SK-N-SH treated with all-trans-retinoic acid at 6 μM for 48 hours (cell line): ENCODE data around the gene DNM1.
A peak's percentile ranks its signal among the peaks of the same experiment; 100 is the strongest.

Experiments used
- ATAC-seq: fragments of 200-7000 bp; cut with Tn5 transposase; 3 replicates; pipeline ENCODE4 v1.9.1; 2020; ENCODE audit warnings: mild to moderate bottlenecking, moderate library complexity
- ARNTL ChIP-seq: fragments of 450-650 bp; formaldehyde crosslinking; IDR thresholded peaks from 2 replicates; pipeline ENCODE4 v1.5.0; 2020; ENCODE audit warnings: low read depth, mild to moderate bottlenecking, moderate library complexity, borderline replicate concordance
- BACH2 ChIP-seq: fragments of 250-450 bp; sonication (Bioruptor Pico); IDR thresholded peaks from 2 replicates; pipeline ENCODE4 v1.9.0; 2021; ENCODE audit warnings: mild to moderate bottlenecking, borderline replicate concordance
- CSDC2 ChIP-seq: fragments of 250-450 bp; sonication (Bioruptor Pico); IDR thresholded peaks from 2 replicates; pipeline ENCODE4 v1.5.0; 2020; ENCODE audit warnings: mild to moderate bottlenecking, moderate library complexity
- GLIS3 ChIP-seq: fragments of 250-450 bp; sonication (Bioruptor Pico); IDR thresholded peaks from 2 replicates; pipeline ENCODE4 v1.5.0; 2020; ENCODE audit warnings: mild to moderate bottlenecking, moderate library complexity
- ISL1 ChIP-seq: fragments of 250-450 bp; sonication (Bioruptor Pico); IDR thresholded peaks from 2 replicates; pipeline ENCODE4 v2.1.2; 2022; ENCODE audit warnings: mild to moderate bottlenecking, moderate library complexity
- OSR1 ChIP-seq: fragments of 250-450 bp; sonication (Bioruptor Pico); IDR thresholded peaks from 2 replicates; pipeline ENCODE4 v1.8.0; 2022; ENCODE audit warnings: moderate library complexity, mild to moderate bottlenecking, inconsistent platforms
- RARB ChIP-seq: fragments of 250-450 bp; sonication (Bioruptor Pico); IDR thresholded peaks from 2 replicates; pipeline ENCODE4 v1.8.0; 2021; ENCODE audit warnings: mild to moderate bottlenecking, moderate library complexity
- SNAI2 ChIP-seq: fragments of 250-450 bp; sonication (Bioruptor Pico); IDR thresholded peaks from 2 replicates; pipeline ENCODE4 v1.5.0; 2020; ENCODE audit warnings: mild to moderate bottlenecking, moderate library complexity
- TCF4 ChIP-seq: fragments of 250-450 bp; sonication (Bioruptor Pico); IDR thresholded peaks from 2 replicates; pipeline ENCODE4 v1.8.0; 2021; ENCODE audit warnings: mild to moderate bottlenecking, moderate library complexity, borderline replicate concordance
- TOX ChIP-seq: fragments of 250-450 bp; sonication (Bioruptor Pico); IDR thresholded peaks from 2 replicates; pipeline ENCODE4 v1.8.0; 2021; ENCODE audit warnings: mild to moderate bottlenecking, moderate library complexity, borderline replicate concordance
- ZFP3 ChIP-seq: fragments of 250-450 bp; sonication (Bioruptor Pico); IDR thresholded peaks from 2 replicates; pipeline ENCODE4 v1.5.0; 2020; ENCODE audit warnings: mild to moderate bottlenecking, moderate library complexity
- ZNF565 ChIP-seq: fragments of 450-650 bp; formaldehyde crosslinking; conservative IDR thresholded peaks from 2 replicates; pipeline ENCODE4 v1.5.0; 2020; ENCODE audit warnings: low read depth, mild to moderate bottlenecking, moderate library complexity
- ZNF70 ChIP-seq: fragments of 450-650 bp; formaldehyde crosslinking; IDR thresholded peaks from 2 replicates; pipeline ENCODE4 v1.5.0; 2020; ENCODE audit warnings: mild to moderate bottlenecking, moderate library complexity
- TF ChIP-seq, protein P1 (sequence below): fragments of 250-450 bp; sonication (Bioruptor Pico); IDR thresholded peaks from 2 replicates; pipeline ENCODE4 v1.8.0; 2021; ENCODE audit warnings: low read depth, mild to moderate bottlenecking, moderate library complexity, borderline replicate concordance
- TF ChIP-seq, protein P2 (sequence below): fragments of 250-450 bp; sonication (Bioruptor Pico); IDR thresholded peaks from 2 replicates; pipeline ENCODE4 v1.5.1; 2021; ENCODE audit warnings: mild to moderate bottlenecking, moderate library complexity
- TF ChIP-seq, protein P3 (sequence below): fragments of 250-450 bp; sonication (Bioruptor Pico); IDR thresholded peaks from 2 replicates; pipeline ENCODE4 v1.8.0; 2020; ENCODE audit warnings: mild to moderate bottlenecking, moderate library complexity, borderline replicate concordance
- TF ChIP-seq, protein P4 (sequence below): fragments of 250-450 bp; sonication (Bioruptor Pico); IDR thresholded peaks from 2 replicates; pipeline ENCODE4 v1.5.1; 2020; ENCODE audit warnings: low read depth, mild to moderate bottlenecking, moderate library complexity

DNM1 gene

DNA sequence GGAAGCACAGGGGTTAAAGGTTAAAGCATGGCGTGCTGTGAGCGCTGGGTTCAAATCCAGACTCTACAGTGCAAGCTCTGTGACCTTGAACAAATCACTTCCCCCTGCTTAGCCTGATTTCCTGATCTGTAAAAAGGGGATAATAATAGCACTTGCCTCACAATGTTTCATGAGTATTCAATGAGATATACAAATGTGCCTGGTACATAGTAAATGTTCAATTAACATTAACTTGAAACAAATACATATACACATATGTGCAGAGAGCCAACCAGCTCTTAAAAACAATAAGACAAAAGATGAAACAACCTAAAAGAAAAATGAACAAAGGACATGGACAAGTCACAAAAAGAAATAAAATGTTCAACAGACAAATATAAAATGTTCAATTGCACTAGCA is 15.8 kb upstream of the DNM1 start (continued):
- TF ChIP-seq, protein P1, sequence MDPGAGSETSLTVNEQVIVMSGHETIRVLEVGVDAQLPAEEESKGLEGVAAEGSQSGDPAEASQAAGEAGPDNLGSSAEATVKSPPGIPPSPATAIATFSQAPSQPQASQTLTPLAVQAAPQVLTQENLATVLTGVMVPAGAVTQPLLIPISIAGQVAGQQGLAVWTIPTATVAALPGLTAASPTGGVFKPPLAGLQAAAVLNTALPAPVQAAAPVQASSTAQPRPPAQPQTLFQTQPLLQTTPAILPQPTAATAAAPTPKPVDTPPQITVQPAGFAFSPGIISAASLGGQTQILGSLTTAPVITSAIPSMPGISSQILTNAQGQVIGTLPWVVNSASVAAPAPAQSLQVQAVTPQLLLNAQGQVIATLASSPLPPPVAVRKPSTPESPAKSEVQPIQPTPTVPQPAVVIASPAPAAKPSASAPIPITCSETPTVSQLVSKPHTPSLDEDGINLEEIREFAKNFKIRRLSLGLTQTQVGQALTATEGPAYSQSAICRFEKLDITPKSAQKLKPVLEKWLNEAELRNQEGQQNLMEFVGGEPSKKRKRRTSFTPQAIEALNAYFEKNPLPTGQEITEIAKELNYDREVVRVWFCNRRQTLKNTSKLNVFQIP = no peak

DNA sequence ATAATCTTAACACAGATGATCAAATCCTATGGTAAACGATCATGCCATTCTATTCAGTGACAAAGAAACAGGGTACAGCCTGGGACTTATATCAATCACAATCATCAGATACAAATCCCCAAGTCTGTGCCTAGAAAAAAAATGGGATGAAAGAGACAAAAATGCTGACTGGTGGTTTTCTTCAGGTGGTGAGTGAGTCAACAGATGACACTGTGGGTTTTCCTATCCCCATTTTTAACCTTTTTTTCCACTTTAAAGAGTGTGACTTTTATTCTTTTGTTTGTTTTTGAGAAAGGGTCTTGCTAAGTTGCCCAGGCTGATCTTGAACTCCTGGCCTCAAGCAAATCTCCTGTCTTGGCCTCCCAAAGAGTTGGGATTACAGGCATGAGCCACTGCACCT is 15.0 kb upstream of the DNM1 start:
- ATAC-seq = no peak
- TF ChIP-seq CSDC2 (CRISPR knock-in tag) (no peak), SNAI2 (CRISPR knock-in tag) (no peak), ISL1 (CRISPR knock-in tag) (no peak), GLIS3 (no peak), ZFP3 (no peak)
- TF ChIP-seq, protein P2, sequence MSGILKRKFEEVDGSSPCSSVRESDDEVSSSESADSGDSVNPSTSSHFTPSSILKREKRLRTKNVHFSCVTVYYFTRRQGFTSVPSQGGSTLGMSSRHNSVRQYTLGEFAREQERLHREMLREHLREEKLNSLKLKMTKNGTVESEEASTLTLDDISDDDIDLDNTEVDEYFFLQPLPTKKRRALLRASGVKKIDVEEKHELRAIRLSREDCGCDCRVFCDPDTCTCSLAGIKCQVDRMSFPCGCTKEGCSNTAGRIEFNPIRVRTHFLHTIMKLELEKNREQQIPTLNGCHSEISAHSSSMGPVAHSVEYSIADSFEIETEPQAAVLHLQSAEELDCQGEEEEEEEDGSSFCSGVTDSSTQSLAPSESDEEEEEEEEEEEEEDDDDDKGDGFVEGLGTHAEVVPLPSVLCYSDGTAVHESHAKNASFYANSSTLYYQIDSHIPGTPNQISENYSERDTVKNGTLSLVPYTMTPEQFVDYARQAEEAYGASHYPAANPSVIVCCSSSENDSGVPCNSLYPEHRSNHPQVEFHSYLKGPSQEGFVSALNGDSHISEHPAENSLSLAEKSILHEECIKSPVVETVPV (CRISPR knock-in tag) = no peak
- TF ChIP-seq, protein P3, sequence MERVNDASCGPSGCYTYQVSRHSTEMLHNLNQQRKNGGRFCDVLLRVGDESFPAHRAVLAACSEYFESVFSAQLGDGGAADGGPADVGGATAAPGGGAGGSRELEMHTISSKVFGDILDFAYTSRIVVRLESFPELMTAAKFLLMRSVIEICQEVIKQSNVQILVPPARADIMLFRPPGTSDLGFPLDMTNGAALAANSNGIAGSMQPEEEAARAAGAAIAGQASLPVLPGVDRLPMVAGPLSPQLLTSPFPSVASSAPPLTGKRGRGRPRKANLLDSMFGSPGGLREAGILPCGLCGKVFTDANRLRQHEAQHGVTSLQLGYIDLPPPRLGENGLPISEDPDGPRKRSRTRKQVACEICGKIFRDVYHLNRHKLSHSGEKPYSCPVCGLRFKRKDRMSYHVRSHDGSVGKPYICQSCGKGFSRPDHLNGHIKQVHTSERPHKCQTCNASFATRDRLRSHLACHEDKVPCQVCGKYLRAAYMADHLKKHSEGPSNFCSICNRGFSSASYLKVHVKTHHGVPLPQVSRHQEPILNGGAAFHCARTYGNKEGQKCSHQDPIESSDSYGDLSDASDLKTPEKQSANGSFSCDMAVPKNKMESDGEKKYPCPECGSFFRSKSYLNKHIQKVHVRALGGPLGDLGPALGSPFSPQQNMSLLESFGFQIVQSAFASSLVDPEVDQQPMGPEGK (CRISPR knock-in tag) = no peak

DNA sequence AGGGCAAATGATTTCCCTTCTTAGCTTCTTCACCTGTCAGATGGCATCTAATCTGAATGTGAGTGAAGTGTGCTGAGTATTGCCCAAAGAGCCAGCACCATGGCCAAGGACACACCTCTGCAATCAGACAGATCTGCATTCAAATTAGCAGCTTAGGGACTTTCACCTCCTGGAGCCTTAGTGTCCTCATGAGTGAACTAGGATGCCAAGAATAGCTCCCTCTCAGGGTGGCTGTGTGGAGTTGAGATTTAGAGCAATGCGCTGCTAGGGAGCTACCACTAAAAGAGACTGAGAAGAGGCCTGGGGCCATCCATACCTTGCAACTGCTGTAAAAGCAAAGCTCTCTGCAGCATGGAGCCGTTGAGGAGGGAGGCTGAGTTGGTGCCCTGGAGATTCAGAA is 13.2 kb upstream of the DNM1 start:
- TF ChIP-seq ZNF70 = no peak
- no peak for TF ChIP-seq ARNTL
- TF ChIP-seq, protein P4, sequence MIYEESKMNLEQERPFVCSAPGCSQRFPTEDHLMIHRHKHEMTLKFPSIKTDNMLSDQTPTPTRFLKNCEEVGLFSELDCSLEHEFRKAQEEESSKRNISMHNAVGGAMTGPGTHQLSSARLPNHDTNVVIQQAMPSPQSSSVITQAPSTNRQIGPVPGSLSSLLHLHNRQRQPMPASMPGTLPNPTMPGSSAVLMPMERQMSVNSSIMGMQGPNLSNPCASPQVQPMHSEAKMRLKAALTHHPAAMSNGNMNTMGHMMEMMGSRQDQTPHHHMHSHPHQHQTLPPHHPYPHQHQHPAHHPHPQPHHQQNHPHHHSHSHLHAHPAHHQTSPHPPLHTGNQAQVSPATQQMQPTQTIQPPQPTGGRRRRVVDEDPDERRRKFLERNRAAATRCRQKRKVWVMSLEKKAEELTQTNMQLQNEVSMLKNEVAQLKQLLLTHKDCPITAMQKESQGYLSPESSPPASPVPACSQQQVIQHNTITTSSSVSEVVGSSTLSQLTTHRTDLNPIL (CRISPR knock-in tag) = no peak
- no peak for TF ChIP-seq RARB (CRISPR knock-in tag)
- no peak for TF ChIP-seq ZNF565 (CRISPR knock-in tag)
- no peak for TF ChIP-seq SNAI2 (CRISPR knock-in tag)
- no peak for TF ChIP-seq TCF4
- TF ChIP-seq OSR1 (CRISPR knock-in tag) = no peak
- TF ChIP-seq BACH2 (CRISPR knock-in tag) = no peak
- no peak for ATAC-seq

DNA sequence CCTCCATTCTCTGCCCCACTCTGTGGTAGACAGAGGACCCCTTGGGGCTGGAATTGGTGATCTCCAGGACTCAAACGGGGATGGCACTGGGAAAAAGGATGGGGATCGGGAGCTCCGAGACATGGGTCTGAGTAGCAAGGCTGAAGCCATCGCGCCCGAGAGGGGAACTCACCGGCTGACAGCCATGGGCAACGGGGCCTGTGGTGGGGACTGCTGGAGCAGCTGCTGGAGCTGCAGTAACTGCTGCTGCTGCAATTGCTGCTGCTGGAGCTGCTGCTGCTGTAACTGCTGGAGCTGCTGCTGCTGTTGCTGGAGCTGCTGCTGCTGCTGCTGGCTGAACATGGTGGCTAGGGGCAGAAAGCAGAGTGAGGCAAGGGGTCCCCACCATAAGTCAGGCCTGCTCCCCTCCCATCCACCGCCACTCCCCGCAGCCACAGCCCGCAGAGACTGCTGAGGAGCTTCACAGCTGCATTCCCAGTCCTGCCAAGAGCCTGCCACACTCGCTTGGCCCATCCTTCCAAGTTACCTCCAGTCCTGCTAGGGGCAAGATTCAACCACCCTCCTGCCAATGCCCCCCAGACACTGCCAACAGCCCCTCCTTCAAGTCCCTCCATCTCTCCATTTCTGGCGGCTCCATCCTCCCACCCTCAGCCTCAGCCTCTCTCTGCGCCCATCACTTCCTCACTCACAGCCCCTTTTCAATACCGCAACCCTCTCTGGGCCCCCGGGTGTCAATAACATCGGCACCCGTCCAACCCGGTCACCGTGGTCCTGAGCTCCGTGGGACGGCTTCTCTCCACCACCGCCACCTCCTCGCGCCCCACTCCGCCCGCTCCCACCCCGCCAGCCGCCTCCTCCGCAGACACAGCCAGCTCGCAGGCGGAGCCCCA is 12.4 kb upstream of the DNM1 start:
- ATAC-seq = peak; percentile 20
- no peak for TF ChIP-seq ZNF565 (CRISPR knock-in tag)
- TF ChIP-seq GLIS3 = no peak
- no peak for TF ChIP-seq ARNTL

DNA sequence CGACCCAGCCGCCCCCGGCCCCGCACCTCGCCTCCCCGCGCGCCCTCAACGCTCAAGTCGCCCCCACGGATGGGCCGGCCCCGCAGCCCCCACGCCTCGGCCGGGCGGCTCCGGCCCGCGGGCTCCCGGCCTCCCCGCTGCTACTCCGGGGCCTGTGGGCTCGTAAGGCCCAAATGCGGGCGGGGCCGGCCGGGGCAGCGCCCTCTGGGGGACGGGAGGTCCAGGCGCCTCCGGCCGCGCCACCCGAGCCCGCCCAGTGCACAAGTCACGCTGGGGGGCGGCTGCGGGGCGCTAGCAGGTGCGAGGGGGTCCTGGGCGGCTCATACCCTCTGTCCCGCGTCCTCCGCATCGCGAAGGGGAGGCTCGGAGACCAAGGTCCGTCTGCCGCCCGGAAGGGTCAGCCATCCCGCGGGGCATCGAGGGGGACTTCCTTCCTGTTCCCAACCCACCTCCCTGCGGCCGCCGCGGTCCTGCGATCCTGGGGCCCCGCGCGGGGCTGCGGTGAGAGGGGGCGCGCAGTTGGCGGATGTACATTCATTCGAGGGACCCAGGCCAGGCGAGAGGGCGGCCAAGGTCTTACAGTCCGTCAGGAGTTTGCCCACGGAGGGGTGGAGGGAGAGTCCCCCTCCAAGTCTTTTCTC is 11.7 kb upstream of the DNM1 start, which contains the start of gene CIZ1:
CIZ1 (minus strand) TSS at position 167 of the 641 bp plus-strand sequence. CDS start 715 bp downstream, outside the sequence.
- ATAC-seq = peak; percentile 93
- TF ChIP-seq SNAI2 (CRISPR knock-in tag) (peak; percentile 17; the same call in 1 of the 2 replicates), TOX (CRISPR knock-in tag) (no peak)
